DOHH2 (cell line): ENCODE measurements around the gene APEH.

Experiments
- CTCF ChIP-seq: fragments of 200-600 bp; sonication (generic); IDR thresholded peaks from one replicate; pipeline ENCODE4 v1.5.1; 2014; ENCODE audit warnings: antibody characterized with exemption, mild to moderate bottlenecking, low read depth, low read length; ENCODE audit not compliant: poor library complexity, severe bottlenecking
- EZH2phosphoT487 ChIP-seq: fragments of 200-600 bp; sonication (generic); IDR thresholded peaks from 2 replicates; pipeline ENCODE4 v1.6.1; 2017; ENCODE audit warnings: borderline replicate concordance, mild to moderate bottlenecking, antibody characterized with exemption, low read length, moderate library complexity, mixed read lengths

GRCh38 chr3:49647741-49648140 lies 26.4 kb upstream of the APEH start:
- TF ChIP-seq CTCF (no peak), EZH2phosphoT487 (no peak)
